Ishikawa (cell line): ENCODE data around the gene PTPN2.

Experiments used
- EGR1 ChIP-seq: IDR thresholded peaks from 2 replicates; pipeline ENCODE4 v1.6.1; 2012
- EP300 ChIP-seq: IDR thresholded peaks from 2 replicates; pipeline ENCODE4 v1.6.1; 2012; ENCODE audit warnings: borderline replicate concordance
- FOXM1 ChIP-seq: IDR thresholded peaks from 2 replicates; pipeline ENCODE4 v1.6.1; 2012; ENCODE audit warnings: low read depth, borderline replicate concordance
- MAX ChIP-seq: IDR thresholded peaks from 2 replicates; pipeline ENCODE4 v1.6.1; 2012
- NFIC ChIP-seq: IDR thresholded peaks from 2 replicates; pipeline ENCODE4 v1.6.1; 2012
- REST ChIP-seq: IDR thresholded peaks from 2 replicates; pipeline ENCODE4 v1.6.1; 2012; ENCODE audit warnings: low read depth, mild to moderate bottlenecking
- TAF1 ChIP-seq: IDR thresholded peaks from 2 replicates; pipeline ENCODE4 v1.6.1; 2012; ENCODE audit warnings: low read depth, mild to moderate bottlenecking
- TCF12 ChIP-seq: IDR thresholded peaks from 2 replicates; pipeline ENCODE4 v1.6.1; 2012; ENCODE audit warnings: low read depth
- TEAD4 ChIP-seq: IDR thresholded peaks from 2 replicates; pipeline ENCODE4 v1.6.1; 2012
- YY1 ChIP-seq: IDR thresholded peaks from 2 replicates; pipeline ENCODE4 v1.6.1; 2012; ENCODE audit warnings: low read depth
- ZBTB7A ChIP-seq: IDR thresholded peaks from 2 replicates; pipeline ENCODE4 v1.6.1; 2012; ENCODE audit warnings: low read depth
- TF ChIP-seq, protein P1 (sequence below): IDR thresholded peaks from 2 replicates; pipeline ENCODE4 v1.6.1; 2012

DNA sequence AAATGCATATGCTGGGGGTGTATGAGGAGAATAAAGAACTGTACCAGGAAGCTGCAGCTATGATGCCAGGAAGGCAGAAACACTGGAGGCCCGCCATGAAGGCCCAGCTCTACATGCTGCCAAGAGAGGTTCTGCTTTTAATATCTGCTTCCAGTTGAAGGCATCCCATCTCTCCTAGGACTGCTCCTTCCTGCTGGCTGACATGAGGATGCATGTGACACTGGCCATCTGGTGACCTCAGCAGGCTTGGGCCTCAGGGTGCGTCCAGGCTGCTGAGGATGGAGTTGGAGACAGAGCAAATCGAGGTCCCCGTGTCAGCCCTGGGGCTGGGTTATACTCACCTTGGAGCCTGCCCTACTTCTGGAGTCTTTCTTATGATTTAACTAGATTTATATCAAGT is 132.1 kb downstream of the PTPN2 start:
- no peak for TF ChIP-seq REST
- no peak for TF ChIP-seq NFIC
- TF ChIP-seq TEAD4 = no peak
- no peak for TF ChIP-seq YY1
- no peak for TF ChIP-seq MAX
- no peak for TF ChIP-seq TCF12
- TF ChIP-seq EP300 = no peak
- no peak for TF ChIP-seq TAF1
- no peak for TF ChIP-seq FOXM1
- TF ChIP-seq EGR1 = no peak
- no peak for TF ChIP-seq ZBTB7A
- TF ChIP-seq, protein P1, sequence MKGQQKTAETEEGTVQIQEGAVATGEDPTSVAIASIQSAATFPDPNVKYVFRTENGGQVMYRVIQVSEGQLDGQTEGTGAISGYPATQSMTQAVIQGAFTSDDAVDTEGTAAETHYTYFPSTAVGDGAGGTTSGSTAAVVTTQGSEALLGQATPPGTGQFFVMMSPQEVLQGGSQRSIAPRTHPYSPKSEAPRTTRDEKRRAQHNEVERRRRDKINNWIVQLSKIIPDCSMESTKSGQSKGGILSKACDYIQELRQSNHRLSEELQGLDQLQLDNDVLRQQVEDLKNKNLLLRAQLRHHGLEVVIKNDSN = no peak
